Inflammatory macrophage treated with lipopolysaccharide for 4 hours (primary cell): ENCODE measurements around the gene NBPF26.
"Not testable (repeated sequence)": the region's sequence is repeated elsewhere in the genome, so short reads cannot be mapped to it uniquely, and the experiment has no call there.

Source experiments
- DNase-seq: peaks from one replicate; pipeline ENCODE4 v3.0.0-alpha.2; 2020

The NBPF26 gene

GRCh38 chr1:120859615-120860234 lies 136.0 kb downstream of the NBPF26 start:
- DNase-seq, result not testable (repeated sequence)

DNA sequence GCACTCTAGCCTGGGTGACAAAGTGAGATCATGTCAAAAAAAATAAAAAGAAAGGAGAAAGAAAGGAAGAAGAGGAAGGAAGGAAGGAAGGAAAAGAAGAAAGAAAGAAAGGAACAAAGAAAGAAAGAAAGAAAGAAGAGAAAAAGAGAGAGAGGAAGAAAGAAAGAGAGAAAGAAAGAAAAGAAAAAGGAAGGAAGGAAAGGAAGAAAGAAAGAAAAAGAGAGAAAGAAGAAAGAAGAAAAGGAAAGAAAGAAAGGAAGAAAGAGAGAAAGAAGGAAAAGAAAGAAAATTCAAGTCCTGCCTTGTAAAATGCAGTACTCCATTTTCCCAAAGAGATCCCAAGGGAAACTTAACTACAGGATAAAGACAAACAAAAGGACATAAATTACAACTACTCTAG lies 154.5 kb downstream of the NBPF26 start:
- DNase-seq, result not testable (repeated sequence)

DNA sequence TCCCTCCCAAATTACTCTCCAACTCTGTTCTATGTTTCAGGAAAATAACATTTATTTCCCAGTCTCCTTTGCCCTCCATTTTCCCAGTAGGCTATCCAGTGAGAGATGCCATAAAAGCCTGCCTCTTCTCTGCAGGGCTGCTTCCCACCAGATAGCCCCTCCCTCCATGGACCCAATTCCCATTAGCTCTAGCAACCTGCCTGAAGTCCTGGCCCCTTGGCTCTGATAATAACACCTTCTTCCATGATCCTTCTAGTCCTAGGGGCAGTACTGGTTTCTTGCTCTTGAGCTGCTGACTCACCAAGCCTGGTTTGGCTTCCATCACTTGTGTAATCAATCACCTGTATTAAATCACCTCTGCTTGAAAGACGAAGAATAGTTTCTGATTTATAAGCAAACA lies 156.3 kb downstream of the NBPF26 start:
- DNase-seq, result not testable (repeated sequence)

DNA sequence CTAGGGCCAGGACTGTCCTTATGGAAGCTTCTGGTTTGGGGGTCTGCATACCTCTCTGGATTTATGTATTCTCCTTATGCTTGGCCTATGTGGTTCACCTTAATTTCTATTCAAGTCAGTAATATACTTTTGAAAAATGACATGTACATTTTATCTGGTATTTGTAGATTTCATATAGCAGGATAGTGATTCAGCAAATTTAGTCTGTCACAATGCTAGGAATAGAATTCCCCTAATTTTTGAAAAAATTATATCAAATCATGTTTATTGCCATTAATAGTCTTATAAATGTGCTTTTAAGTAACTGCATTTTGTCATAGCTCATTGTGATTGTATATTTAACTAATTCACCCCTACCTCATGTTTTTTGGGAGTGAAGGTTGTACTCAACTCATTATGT lies 158.2 kb downstream of the NBPF26 start:
- not testable (repeated sequence) for DNase-seq
